ENCODE results near the gene DRICH1.

GRCh38 chr22:23608583-23608982, 23.5 kb downstream of the DRICH1 start:
- TF ChIP-seq POLR2A (IDR thresholded peaks at IDR 0.05), result no peak
- TF ChIP-seq CTCF (IDR thresholded peaks at IDR 0.05), result no peak

Data from heart left ventricle (tissue), 13 donors.